Measurements from ENCODE around the gene PCLO.

- TF ChIP-seq CTCF (IDR thresholded peaks at IDR 0.05) (no peak), POLR2A (IDR thresholded peaks at IDR 0.05) (no peak)
These were observed 16.1 kb upstream of the PCLO start for GRCh38 chr7:83178796-83179195.
